HCT116 (cell line): Measurements from ENCODE around the gene OR10A2. TPM values are rescaled to one million over a fixed set of nuclear protein-coding genes. Genes with fewer than 3 reads are reported as not detected.

Source experiments
- ATAC-seq: fragments of 200-7000 bp; cut with Tn5 transposase; 2 replicates; pipeline ENCODE4 v1.9.1; 2020; ENCODE audit warnings: mild to moderate bottlenecking, moderate library complexity
- BruUV-seq: library from RNA; stranded (reverse); fragments of 400-500 nt; replicated peaks from 2 replicates; lab custom pipeline; 2021; lab: Mats Ljungman, UMichigan
- CTCF ChIA-PET: fragments of 300-600 bp; sonication (Branson Sonifier 250); formaldehyde crosslinking; loops from one replicate; lab custom pipeline; 2021; ENCODE audit warnings: antibody characterized with exemption; lab: Charles Lee
- POLR2A ChIA-PET: fragments of 300-600, 350-600 bp; sonication (Branson Sonifier 250); formaldehyde crosslinking; loops from one replicate; lab custom pipeline; 2021; ENCODE audit warnings: antibody characterized with exemption; lab: Charles Lee
- RAD21 ChIA-PET, 2 experiments: fragments of 300-600 bp; sonication (Branson Sonifier 250); formaldehyde crosslinking; loops; one replicate each; lab custom pipeline; 2023; ENCODE audit warnings: low total read pairs in 2 of 2; ENCODE audit not compliant: uncharacterized antibody in 2 of 2, unreplicated experiment in 2 of 2, low non-redundant PET in 1 of 2; lab: Charles Lee
- DNase-seq: peaks from one replicate; pipeline ENCODE4 v3.0.0-alpha.2; 2010; ENCODE audit warnings: low read depth, low spot score
- H2AFZ ChIP-seq: fragments of 200-600 bp; shearing (Covaris generic), sonication (generic); 2 replicates; pipeline ENCODE4 v1.6.1; 2017; ENCODE audit warnings: low read depth, mixed run types, mixed read lengths, antibody characterized with exemption, low read length; ENCODE audit not compliant: poor library complexity, severe bottlenecking
- H3K27ac ChIP-seq: 2 replicates; pipeline ENCODE4 v1.5.1; 2012; ENCODE audit warnings: low read depth, low read length
- H3K27me3 ChIP-seq: fragments of 200-600 bp; sonication (generic); 2 replicates; pipeline ENCODE4 v1.6.1; 2016; ENCODE audit warnings: mixed run types, low read length, mixed read lengths; ENCODE audit not compliant: insufficient read depth
- H3K36me3 ChIP-seq, 2 experiments: fragments of 200-500 bp in 1 of 2; fragments of 200-600 bp in 1 of 2; sonication (Bioruptor generic) in 1 of 2; sonication (generic) in 1 of 2; 2 replicates each; pipeline versions ENCODE4 v1.5.1 to v1.6.1; 2014 to 2016; ENCODE audit warnings: low read length in 2 of 2, inconsistent platforms in 1 of 2, mixed read lengths in 1 of 2, mixed run types in 1 of 2; ENCODE audit not compliant: insufficient read depth in 2 of 2, control insufficient read depth in 1 of 2
- H3K4me1 ChIP-seq, 2 experiments: fragments of 200-600 bp in 1 of 2; sonication (generic) in 1 of 2; 2 replicates each; pipeline versions ENCODE4 v1.5.1 to v1.6.1; 2012 to 2017; ENCODE audit warnings: low read length in 2 of 2, inconsistent platforms in 1 of 2, mild to moderate bottlenecking in 1 of 2, mixed read lengths in 1 of 2, mixed run types in 1 of 2, moderate library complexity in 1 of 2; ENCODE audit not compliant: insufficient read depth in 2 of 2, control insufficient read depth in 1 of 2
- H3K4me2 ChIP-seq: fragments of 200-600 bp; sonication (generic); 2 replicates; pipeline ENCODE4 v1.6.1; 2017; ENCODE audit warnings: mixed run types, low read length, mixed read lengths
- H3K4me3 ChIP-seq, 2 experiments: fragments of 200-600 bp in 1 of 2; sonication (generic) in 1 of 2; replicated peaks in 1 of 2; 2 replicates each; pipeline ENCODE4 v1.5.1; 2011 to 2016; ENCODE audit warnings: low read length in 2 of 2, control low read depth in 1 of 2, low read depth in 1 of 2, mild to moderate bottlenecking in 1 of 2, mixed read lengths in 1 of 2, mixed run types in 1 of 2
- H3K79me2 ChIP-seq: fragments of 200-600 bp; sonication (generic); 2 replicates; pipeline ENCODE4 v1.6.1; 2017; ENCODE audit warnings: mild to moderate bottlenecking, mixed run types, low read length, moderate library complexity, mixed read lengths; ENCODE audit not compliant: insufficient read depth
- H3K9ac ChIP-seq: fragments of 200-600 bp; sonication (generic); 2 replicates; pipeline ENCODE4 v1.6.1; 2016; ENCODE audit warnings: low read length, mixed read lengths
- H3K9me2 ChIP-seq: fragments of 200-600 bp; sonication (generic), shearing (Covaris generic); 2 replicates; pipeline ENCODE4 v1.6.1; 2017; ENCODE audit warnings: mixed run types, mild to moderate bottlenecking, moderate library complexity; ENCODE audit not compliant: insufficient read depth
- H3K9me3 ChIP-seq, 2 experiments: fragments of 200-500 bp in 1 of 2; fragments of 200-600 bp in 1 of 2; sonication (Bioruptor generic) in 1 of 2; sonication (generic) in 1 of 2; 2 replicates each; pipeline ENCODE4 v1.6.1; 2014 to 2017; ENCODE audit warnings: low read length in 2 of 2, mixed read lengths in 2 of 2, inconsistent platforms in 1 of 2, low read depth in 1 of 2, mild to moderate bottlenecking in 1 of 2, mixed run types in 1 of 2, moderate library complexity in 1 of 2; ENCODE audit not compliant: control insufficient read depth in 1 of 2, insufficient read depth in 1 of 2
- H4K20me1 ChIP-seq: fragments of 200-600 bp; sonication (generic), shearing (Covaris generic); 2 replicates; pipeline ENCODE4 v1.6.1; 2017; ENCODE audit warnings: mixed run types, mild to moderate bottlenecking, moderate library complexity; ENCODE audit not compliant: insufficient read depth
- EGR1 ChIP-seq: IDR thresholded peaks from 2 replicates; pipeline ENCODE4 v1.6.1; 2012; ENCODE audit warnings: low read depth
- ELF1 ChIP-seq: IDR thresholded peaks from 2 replicates; pipeline ENCODE4 v1.6.1; 2012; ENCODE audit warnings: low read depth, borderline replicate concordance
- FOSL1 ChIP-seq: IDR thresholded peaks from 2 replicates; pipeline ENCODE4 v1.6.1; 2012; ENCODE audit warnings: low read depth
- POLR2A ChIP-seq: IDR thresholded peaks from 2 replicates; pipeline ENCODE4 v1.7.0; 2011; ENCODE audit warnings: borderline replicate concordance; ENCODE audit not compliant: insufficient read depth, insufficient read length; ENCODE audit errors: extremely low read depth
- SIN3A ChIP-seq: IDR thresholded peaks from 2 replicates; pipeline ENCODE4 v1.6.1; 2012; ENCODE audit warnings: low read depth
- SP1 ChIP-seq: IDR thresholded peaks from 2 replicates; pipeline ENCODE4 v1.6.1; 2012; ENCODE audit warnings: low read depth
- TCF7L2 ChIP-seq: IDR thresholded peaks from 2 replicates; pipeline ENCODE4 v1.7.0; 2011; ENCODE audit warnings: borderline replicate concordance, inconsistent platforms; ENCODE audit not compliant: insufficient read depth, insufficient read length; ENCODE audit errors: extremely low read depth
- YY1 ChIP-seq: IDR thresholded peaks from 2 replicates; pipeline ENCODE4 v1.6.1; 2011; ENCODE audit warnings: low read length, low read depth, moderate library complexity, mild to moderate bottlenecking; ENCODE audit not compliant: insufficient replicate concordance; ENCODE audit errors: extremely low read depth
- ZNF274 ChIP-seq: fragments of 200-500 bp; sonication (Bioruptor generic); IDR thresholded peaks from 2 replicates; pipeline ENCODE4 v1.6.1; 2014; ENCODE audit warnings: mild to moderate bottlenecking, low read depth, low read length, inconsistent platforms
- intact Hi-C: fragments of 100-400 bp; cut with micrococcal nuclease; formaldehyde crosslinking; loops from 2 replicates; pipeline ENCODE4 v1.10.0; 2022
- total RNA-seq: library from RNA; stranded (reverse); gene quantifications from one replicate; pipeline ENCODE4 v1.2.1, GENCODE V29; 2021; ENCODE audit not compliant: unreplicated experiment
- TF ChIP-seq, protein P1 (sequence below): IDR thresholded peaks from 2 replicates; pipeline ENCODE4 v1.6.1; 2012
- TF ChIP-seq, protein P2 (sequence below): IDR thresholded peaks from 2 replicates; pipeline ENCODE4 v1.6.1; 2012; ENCODE audit warnings: low read depth

OR10A2 gene
- total RNA-seq, 1 experiment from 2014 or later = not detected

DNA sequence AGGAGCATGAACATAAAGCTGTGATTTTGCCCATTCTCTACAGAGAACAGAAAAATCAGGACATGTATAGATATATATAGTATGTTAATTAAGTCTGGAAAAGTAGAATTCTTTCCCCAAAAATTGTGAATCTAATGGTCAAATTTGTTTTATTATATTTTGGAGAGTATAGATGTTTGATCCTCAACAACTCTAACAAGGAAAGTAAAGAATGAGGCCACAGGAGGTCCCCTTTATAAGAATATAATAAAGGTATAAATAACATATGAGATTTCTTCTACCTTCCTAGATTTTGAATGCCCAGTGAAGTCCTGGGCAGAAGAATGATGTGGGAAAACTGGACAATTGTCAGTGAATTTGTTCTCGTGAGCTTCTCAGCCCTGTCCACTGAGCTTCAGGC is 13.5 kb downstream of the OR10A2 start, which contains the start of gene OR10A4:
Gene OR10A4 (plus strand): TSS at position 301 of the 400 bp plus-strand sequence. CDS start 23 bp downstream, at position 324.
- no peaks in the 10 kb centered on the region for H3K4me1 ChIP-seq
- H4K20me1 ChIP-seq = no peaks in the 10 kb centered on the region
- intact Hi-C loops = no loop called here
- TF ChIP-seq ZNF274 = no peak
- TF ChIP-seq YY1 = no peak
- no peak for TF ChIP-seq FOSL1
- TF ChIP-seq POLR2A = no peak
- TF ChIP-seq SIN3A = no peak
- TF ChIP-seq, protein P1, sequence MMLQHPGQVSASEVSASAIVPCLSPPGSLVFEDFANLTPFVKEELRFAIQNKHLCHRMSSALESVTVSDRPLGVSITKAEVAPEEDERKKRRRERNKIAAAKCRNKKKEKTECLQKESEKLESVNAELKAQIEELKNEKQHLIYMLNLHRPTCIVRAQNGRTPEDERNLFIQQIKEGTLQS = no peak
- TF ChIP-seq ELF1 = no peak
- TF ChIP-seq SP1 = no peak
- TF ChIP-seq, protein P2, sequence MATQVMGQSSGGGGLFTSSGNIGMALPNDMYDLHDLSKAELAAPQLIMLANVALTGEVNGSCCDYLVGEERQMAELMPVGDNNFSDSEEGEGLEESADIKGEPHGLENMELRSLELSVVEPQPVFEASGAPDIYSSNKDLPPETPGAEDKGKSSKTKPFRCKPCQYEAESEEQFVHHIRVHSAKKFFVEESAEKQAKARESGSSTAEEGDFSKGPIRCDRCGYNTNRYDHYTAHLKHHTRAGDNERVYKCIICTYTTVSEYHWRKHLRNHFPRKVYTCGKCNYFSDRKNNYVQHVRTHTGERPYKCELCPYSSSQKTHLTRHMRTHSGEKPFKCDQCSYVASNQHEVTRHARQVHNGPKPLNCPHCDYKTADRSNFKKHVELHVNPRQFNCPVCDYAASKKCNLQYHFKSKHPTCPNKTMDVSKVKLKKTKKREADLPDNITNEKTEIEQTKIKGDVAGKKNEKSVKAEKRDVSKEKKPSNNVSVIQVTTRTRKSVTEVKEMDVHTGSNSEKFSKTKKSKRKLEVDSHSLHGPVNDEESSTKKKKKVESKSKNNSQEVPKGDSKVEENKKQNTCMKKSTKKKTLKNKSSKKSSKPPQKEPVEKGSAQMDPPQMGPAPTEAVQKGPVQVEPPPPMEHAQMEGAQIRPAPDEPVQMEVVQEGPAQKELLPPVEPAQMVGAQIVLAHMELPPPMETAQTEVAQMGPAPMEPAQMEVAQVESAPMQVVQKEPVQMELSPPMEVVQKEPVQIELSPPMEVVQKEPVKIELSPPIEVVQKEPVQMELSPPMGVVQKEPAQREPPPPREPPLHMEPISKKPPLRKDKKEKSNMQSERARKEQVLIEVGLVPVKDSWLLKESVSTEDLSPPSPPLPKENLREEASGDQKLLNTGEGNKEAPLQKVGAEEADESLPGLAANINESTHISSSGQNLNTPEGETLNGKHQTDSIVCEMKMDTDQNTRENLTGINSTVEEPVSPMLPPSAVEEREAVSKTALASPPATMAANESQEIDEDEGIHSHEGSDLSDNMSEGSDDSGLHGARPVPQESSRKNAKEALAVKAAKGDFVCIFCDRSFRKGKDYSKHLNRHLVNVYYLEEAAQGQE = no peak
- TF ChIP-seq EGR1 = no peak
- no peak for TF ChIP-seq TCF7L2
- no peaks in the 10 kb centered on the region for H3K9me2 ChIP-seq
- no peaks in the 10 kb centered on the region for H3K9me3 ChIP-seq
- no peak within 1 kb of the TSS for H3K27ac ChIP-seq
- no peaks in the 10 kb centered on the region for H3K79me2 ChIP-seq
- H2AFZ ChIP-seq = no peak within 1 kb of the TSS
- H3K36me3 ChIP-seq = no peaks in the 10 kb centered on the region
- H3K4me2 ChIP-seq = no peak within 1 kb of the TSS
- no peak for DNase-seq
- BruUV-seq = no TSS peak
- ChIA-PET CTCF (no interaction called here), POLR2A (no interaction called here), RAD21 (no interaction called here)
- H3K9ac ChIP-seq = no peak within 1 kb of the TSS
- H3K27me3 ChIP-seq = peaks cover 20% of the 10 kb centered on the region
- no peak for ATAC-seq
- no peak within 1 kb of the TSS for H3K4me3 ChIP-seq
